Measurements from ENCODE around the gene TSPEAR. TPM values are rescaled to one million over a fixed set of nuclear protein-coding genes. Genes with fewer than 3 reads are reported as not detected.

TSPEAR gene
- total RNA-seq, 1 donor from 2014 or later = not detected

- DNase-seq (ENCODE audit: low spot score) = no peak
Measured at GRCh38 chr21:44455524-44456213, 255.7 kb downstream of the TSPEAR start.

GRCh38 chr21:44454747-44455523, 256.4 kb downstream of the TSPEAR start, which contains the start of gene LRRC3:
LRRC3 (plus strand) TSS chr21:44455510; CDS start chr21:44456645, 1,135 bp downstream.
- peak; percentile 37 for DNase-seq (ENCODE audit: low spot score)

GRCh38 chr21:44454058-44454457, 257.3 kb downstream of the TSPEAR start:
- DNase-seq (ENCODE audit: low spot score) = no peak

GRCh38 chr21:44453120-44453519, 258.3 kb downstream of the TSPEAR start:
- no peak for DNase-seq (ENCODE audit: low spot score)

GRCh38 chr21:44450999-44451398, 260.4 kb downstream of the TSPEAR start:
- peak; percentile 76 for DNase-seq (ENCODE audit: low spot score)

GRCh38 chr21:44450402-44450801, 261.0 kb downstream of the TSPEAR start:
- peak; percentile 80 for DNase-seq (ENCODE audit: low spot score)

- peak; percentile 81 for DNase-seq (ENCODE audit: low spot score)
Measured at GRCh38 chr21:44449473-44450363, 261.7 kb downstream of the TSPEAR start.

GRCh38 chr21:44448651-44449131, 262.7 kb downstream of the TSPEAR start:
- peak; percentile 57 for DNase-seq (ENCODE audit: low spot score)

Other genes starting within 250 kb of the TSPEAR start
- not detected for gene KRTAP10-1, start 171.4 kb downstream of the TSPEAR start, total RNA-seq
- not detected for gene KRTAP10-2, start 160.1 kb downstream of the TSPEAR start, total RNA-seq
- not detected for gene KRTAP10-3, start 152.8 kb downstream of the TSPEAR start, total RNA-seq
- gene KRTAP10-4, start 137.8 kb downstream of the TSPEAR start, total RNA-seq = not detected
- gene KRTAP10-5, start 131.0 kb downstream of the TSPEAR start, total RNA-seq = not detected
- not detected for gene KRTAP10-6, start 119.1 kb downstream of the TSPEAR start, total RNA-seq
- gene KRTAP10-7, start 111.0 kb downstream of the TSPEAR start, total RNA-seq = not detected
- not detected for gene KRTAP10-8, start 99.5 kb downstream of the TSPEAR start, total RNA-seq
- gene KRTAP10-9, start 84.5 kb downstream of the TSPEAR start, total RNA-seq = not detected
- gene KRTAP10-10, start 74.2 kb downstream of the TSPEAR start, total RNA-seq = not detected
- gene KRTAP10-11, start 65.2 kb downstream of the TSPEAR start, total RNA-seq = not detected
- gene KRTAP12-4, start 56.9 kb downstream of the TSPEAR start, total RNA-seq = not detected
- not detected for gene KRTAP12-3, start 53.6 kb downstream of the TSPEAR start, total RNA-seq
- not detected for gene KRTAP12-2, start 44.6 kb downstream of the TSPEAR start, total RNA-seq
- not detected for gene KRTAP12-1, start 29.4 kb downstream of the TSPEAR start, total RNA-seq
- gene KRTAP10-12, start 14.4 kb downstream of the TSPEAR start, total RNA-seq = not detected
- 123 TPM for gene UBE2G2, start 90.2 kb upstream of the TSPEAR start, total RNA-seq
- gene SUMO3, start 106.5 kb upstream of the TSPEAR start, total RNA-seq = 82.2 TPM
- 161 TPM for gene PTTG1IP, start 162.1 kb upstream of the TSPEAR start, total RNA-seq
- gene ITGB2, start 209.3 kb upstream of the TSPEAR start, total RNA-seq = 131 TPM
- 31.8 TPM for gene SLX9, start 228.5 kb upstream of the TSPEAR start, total RNA-seq

All from mesenteric fat pad (tissue), 1 donor.